ENCODE measurements around the gene EVA1B. TPM values are rescaled to one million over a fixed set of nuclear protein-coding genes. Genes with fewer than 3 reads are reported as not detected.
A peak's percentile ranks its signal among the peaks of the same experiment; 100 is the strongest.

EVA1B gene
- polyA plus RNA-seq, 1 donor = 37.6 TPM

- peak; percentile 93 for DNase-seq
Measured at GRCh38 chr1:36321119-36321951, 2.1 kb downstream of the EVA1B start.

- no peak for DNase-seq
Measured at GRCh38 chr1:36320767-36321118, 2.7 kb downstream of the EVA1B start.

GRCh38 chr1:36320291-36320761, 3.1 kb downstream of the EVA1B start:
- DNase-seq = no peak

- no peak for DNase-seq
Measured at GRCh38 chr1:36309397-36309796, 14.0 kb downstream of the EVA1B start.

GRCh38 chr1:36307601-36308330, 15.7 kb downstream of the EVA1B start:
- no peak for DNase-seq

GRCh38 chr1:36306902-36307456, 16.5 kb downstream of the EVA1B start:
- peak; percentile 94 for DNase-seq

- no peak for DNase-seq
Measured at GRCh38 chr1:36306210-36306901, 17.1 kb downstream of the EVA1B start, which contains the start of gene SH3D21. SH3D21 (plus strand) TSS chr1:36306368; CDS start chr1:36306421, 53 bp downstream.

- no peak for DNase-seq
Measured at GRCh38 chr1:36305915-36306209, 17.6 kb downstream of the EVA1B start.

- no peak for DNase-seq
Measured at GRCh38 chr1:36304970-36305914, 18.2 kb downstream of the EVA1B start.

- DNase-seq = no peak
Measured at GRCh38 chr1:36304521-36304920, 18.9 kb downstream of the EVA1B start.

GRCh38 chr1:36303650-36304360, 19.6 kb downstream of the EVA1B start:
- no peak for DNase-seq

- DNase-seq = no peak
Measured at GRCh38 chr1:36303244-36303643, 20.2 kb downstream of the EVA1B start.

GRCh38 chr1:36301220-36301619, 22.2 kb downstream of the EVA1B start:
- DNase-seq = no peak

- DNase-seq = no peak
Measured at GRCh38 chr1:36300526-36300925, 22.9 kb downstream of the EVA1B start.

- no peak for DNase-seq
Measured at GRCh38 chr1:36298640-36299039, 24.8 kb downstream of the EVA1B start.

- no peak for DNase-seq
Measured at GRCh38 chr1:36297062-36297461, 26.4 kb downstream of the EVA1B start.

GRCh38 chr1:36295390-36295789, 28.1 kb downstream of the EVA1B start:
- DNase-seq = no peak

- no peak for DNase-seq
Measured at GRCh38 chr1:36287595-36287994, 35.9 kb downstream of the EVA1B start.

- DNase-seq = no peak
Measured at GRCh38 chr1:36286802-36287201, 36.6 kb downstream of the EVA1B start.

GRCh38 chr1:36285443-36286101, 37.9 kb downstream of the EVA1B start:
- peak; percentile 83 for DNase-seq
